Left renal pelvis (tissue), 4 donors: ENCODE results near the gene MRPS15. TPM values are rescaled to one million over a fixed set of nuclear protein-coding genes. Genes with fewer than 3 reads are reported as not detected.

Source experiments
- DNase-seq, 4 donors: peaks; one replicate each; pipeline ENCODE4 v3.0.0-alpha.2; 2013; ENCODE audit warnings: low read depth in 4 of 4, low spot score in 3 of 4
- polyA plus RNA-seq, 4 donors: library from polyadenylated mRNA; unstranded; fragments of 120-200 nt; gene quantifications; one replicate each; pipeline ENCODE4 v1.2.1, GENCODE V29; 2013; ENCODE audit not compliant: insufficient read length in 4 of 4

MRPS15 gene
- polyA plus RNA-seq, 4 donors: 50.0 to 78.4 (median 70.3) TPM

- no peak for DNase-seq
Observed at GRCh38 chr1:36432616-36433015, 31.6 kb downstream of the MRPS15 start.

- no peak for DNase-seq
Observed at GRCh38 chr1:36425791-36426190, 38.4 kb downstream of the MRPS15 start.

GRCh38 chr1:36421649-36422048 is 42.5 kb downstream of the MRPS15 start:
- DNase-seq: no peak

- DNase-seq: peak in 3 of 4 donors; percentile 42 to 62 (median 50)
Observed at GRCh38 chr1:36420836-36421317, 43.3 kb downstream of the MRPS15 start.

- no peak for DNase-seq
Observed at GRCh38 chr1:36420409-36420808, 43.8 kb downstream of the MRPS15 start.

- no peak for DNase-seq
Observed at GRCh38 chr1:36419569-36419968, 44.6 kb downstream of the MRPS15 start.

- no peak for DNase-seq
Observed at GRCh38 chr1:36419140-36419539, 45.0 kb downstream of the MRPS15 start.

- no peak for DNase-seq
Observed at GRCh38 chr1:36417931-36418330, 46.3 kb downstream of the MRPS15 start.

- DNase-seq: no peak
Observed at GRCh38 chr1:36415661-36416326, 48.4 kb downstream of the MRPS15 start.

- DNase-seq: no peak
Observed at GRCh38 chr1:36414384-36414783, 49.8 kb downstream of the MRPS15 start.

GRCh38 chr1:36411674-36412648 is 52.2 kb downstream of the MRPS15 start:
- DNase-seq: no peak

- no peak for DNase-seq
Observed at GRCh38 chr1:36408479-36408878, 55.7 kb downstream of the MRPS15 start.

- DNase-seq: no peak
Observed at GRCh38 chr1:36406440-36406839, 57.7 kb downstream of the MRPS15 start.

Other genes with a start within 250 kb of the MRPS15 start
- 100 to 1,000 TPM; 109 to 147 (median 143) TPM for gene THRAP3, start 239.9 kb downstream of the MRPS15 start, polyA plus RNA-seq
- 10 to 100 TPM; 19.3 to 34.7 (median 23.4) TPM for gene SH3D21, start 158.0 kb downstream of the MRPS15 start, polyA plus RNA-seq
- gene EVA1B, start 140.7 kb downstream of the MRPS15 start, polyA plus RNA-seq: 100 to 1,000 TPM in 1 of 4 donors, 10 to 100 TPM in 3; 39.3 to 107 (median 53.5) TPM
- gene STK40, start 78.5 kb downstream of the MRPS15 start, polyA plus RNA-seq: 10 to 100 TPM; 31.5 to 44.7 (median 41.1) TPM
- gene LSM10, start 66.5 kb downstream of the MRPS15 start, polyA plus RNA-seq: 10 to 100 TPM; 22.0 to 28.0 (median 26.1) TPM
- gene OSCP1, start 13.9 kb downstream of the MRPS15 start, polyA plus RNA-seq: 10 to 100 TPM; 10.2 to 23.9 (median 21.5) TPM
- gene CSF3R, start 18.5 kb upstream of the MRPS15 start, polyA plus RNA-seq: 1 to 10 TPM; 1.8 to 7.6 (median 4.4) TPM